Activated CD4-positive, CD25-positive, alpha-beta regulatory T cell treated with anti-CD3 and anti-CD28 coated beads, Interleukin-2, amount 50 U/mL, for 72 hours (primary cell): ENCODE results near the gene WAS.
A peak's percentile ranks its signal among the peaks of the same experiment; 100 is the strongest.
"Not testable (repeated sequence)": the region's sequence is repeated elsewhere in the genome, so short reads cannot be mapped to it uniquely, and the experiment has no call there.

ENCODE experiments used
- DNase-seq: peaks from one replicate; pipeline ENCODE4 v3.0.0; 2021

The WAS gene

GRCh38 chrX:48688531-48689150 lies 5.0 kb downstream of the WAS start:
- no peak for DNase-seq

GRCh38 chrX:48689208-48689920 lies 5.8 kb downstream of the WAS start:
- DNase-seq, result no peak

- not testable (repeated sequence) for DNase-seq
Measured at GRCh38 chrX:48691746-48692145, 8.1 kb downstream of the WAS start.

GRCh38 chrX:48694776-48695533 lies 11.4 kb downstream of the WAS start:
- DNase-seq, result no peak

- DNase-seq, result no peak
Measured at GRCh38 chrX:48695534-48695896, 11.9 kb downstream of the WAS start.

- no peak for DNase-seq
Measured at GRCh38 chrX:48695925-48696300, 12.3 kb downstream of the WAS start.

- peak; percentile 83 for DNase-seq
Measured at GRCh38 chrX:48696301-48696908, 12.8 kb downstream of the WAS start, which contains the start of gene SUV39H1. SUV39H1 (plus strand) TSS chrX:48696734; CDS start chrX:48696785, 51 bp downstream.

GRCh38 chrX:48696909-48697727 lies 13.5 kb downstream of the WAS start:
- peak; percentile 52 for DNase-seq

- no peak for DNase-seq
Measured at GRCh38 chrX:48698306-48698705, 14.7 kb downstream of the WAS start.

- no peak for DNase-seq
Measured at GRCh38 chrX:48700246-48700645, 16.6 kb downstream of the WAS start.

- DNase-seq, result no peak
Measured at GRCh38 chrX:48700951-48701653, 17.5 kb downstream of the WAS start.

GRCh38 chrX:48702032-48702431 lies 18.4 kb downstream of the WAS start:
- DNase-seq, result no peak

- no peak for DNase-seq
Measured at GRCh38 chrX:48702716-48703115, 19.1 kb downstream of the WAS start.

- no peak for DNase-seq
Measured at GRCh38 chrX:48703228-48703627, 19.6 kb downstream of the WAS start.

- DNase-seq, result no peak
Measured at GRCh38 chrX:48703642-48704481, 20.3 kb downstream of the WAS start.

GRCh38 chrX:48705871-48706270 lies 22.3 kb downstream of the WAS start:
- no peak for DNase-seq

- no peak for DNase-seq
Measured at GRCh38 chrX:48709522-48710112, 26.0 kb downstream of the WAS start.

GRCh38 chrX:48711162-48711928 lies 27.7 kb downstream of the WAS start:
- no peak for DNase-seq

- DNase-seq, result no peak
Measured at GRCh38 chrX:48711929-48712505, 28.4 kb downstream of the WAS start.
